A172 (cell line): ENCODE measurements around the gene CCDC184. TPM values are rescaled to one million over a fixed set of nuclear protein-coding genes. Genes with fewer than 3 reads are reported as not detected.
"Not testable (repeated sequence)": the region's sequence is repeated elsewhere in the genome, so short reads cannot be mapped to it uniquely, and the experiment has no call there.

Experiments used
- DNase-seq: peaks from one replicate; pipeline ENCODE4 v3.0.0-alpha.2; 2015; ENCODE audit warnings: low spot score
- total RNA-seq: library from RNA; depleted of rRNA; stranded (reverse); fragments of >200 nt; shearing (Covaris generic); gene quantifications from 2 replicates; pipeline ENCODE4 v1.2.3, GENCODE V29; 2014; rRNA removed

Gene CCDC184
- total RNA-seq, 1 experiment from 2014 or later = not detected

GRCh38 chr12:48203192-48203591, 19.7 kb downstream of the CCDC184 start, which contains the start of gene OR10AD1:
OR10AD1 (minus strand) TSS chr12:48203292; CDS start chr12:48203292, 0 bp downstream.
- no peak for DNase-seq

DNA sequence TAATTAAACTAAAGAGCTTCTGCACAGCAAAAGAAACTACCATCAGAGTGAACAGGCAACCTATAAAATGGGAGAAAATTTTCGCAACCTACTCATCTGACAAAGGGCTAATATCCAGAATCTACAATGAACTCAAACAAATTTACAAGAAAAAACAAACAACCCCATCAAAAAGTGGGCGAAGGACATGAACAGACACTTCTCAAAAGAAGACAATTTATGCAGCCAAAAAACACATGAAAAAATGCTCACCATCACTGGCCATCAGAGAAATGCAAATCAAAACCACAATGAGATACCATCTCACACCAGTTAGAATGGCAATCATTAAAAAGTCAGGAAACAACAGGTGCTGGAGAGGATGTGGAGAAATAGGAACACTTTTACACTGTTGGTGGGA, 26.1 kb downstream of the CCDC184 start:
- not testable (repeated sequence) for DNase-seq

- no peak for DNase-seq
Observed at GRCh38 chr12:48216785-48217184, 33.3 kb downstream of the CCDC184 start.

- DNase-seq = no peak
Observed at GRCh38 chr12:48219631-48220030, 36.2 kb downstream of the CCDC184 start.

DNA sequence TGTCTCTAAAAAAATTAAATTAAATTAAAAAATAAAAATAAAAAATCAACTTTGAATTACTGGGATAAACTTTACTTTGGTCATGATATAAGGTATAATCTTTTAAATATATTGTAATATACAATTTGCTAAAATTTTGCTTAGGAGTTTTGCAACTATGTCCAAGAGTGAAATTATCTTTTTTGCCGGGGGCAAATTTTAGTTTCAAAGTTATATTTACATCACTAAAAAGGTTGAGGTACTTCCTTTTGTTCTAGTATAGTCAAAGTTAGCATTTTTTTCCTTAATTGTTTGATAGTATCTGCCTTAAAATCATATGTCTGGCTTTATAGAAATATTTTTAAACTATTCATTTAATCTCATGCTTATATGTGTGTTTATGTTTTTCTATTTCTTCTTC, 37.3 kb downstream of the CCDC184 start:
- no peak for DNase-seq

GRCh38 chr12:48221645-48222044, 38.2 kb downstream of the CCDC184 start:
- no peak for DNase-seq

- not testable (repeated sequence) for DNase-seq
Observed at GRCh38 chr12:48224533-48224932, 41.1 kb downstream of the CCDC184 start.

DNA sequence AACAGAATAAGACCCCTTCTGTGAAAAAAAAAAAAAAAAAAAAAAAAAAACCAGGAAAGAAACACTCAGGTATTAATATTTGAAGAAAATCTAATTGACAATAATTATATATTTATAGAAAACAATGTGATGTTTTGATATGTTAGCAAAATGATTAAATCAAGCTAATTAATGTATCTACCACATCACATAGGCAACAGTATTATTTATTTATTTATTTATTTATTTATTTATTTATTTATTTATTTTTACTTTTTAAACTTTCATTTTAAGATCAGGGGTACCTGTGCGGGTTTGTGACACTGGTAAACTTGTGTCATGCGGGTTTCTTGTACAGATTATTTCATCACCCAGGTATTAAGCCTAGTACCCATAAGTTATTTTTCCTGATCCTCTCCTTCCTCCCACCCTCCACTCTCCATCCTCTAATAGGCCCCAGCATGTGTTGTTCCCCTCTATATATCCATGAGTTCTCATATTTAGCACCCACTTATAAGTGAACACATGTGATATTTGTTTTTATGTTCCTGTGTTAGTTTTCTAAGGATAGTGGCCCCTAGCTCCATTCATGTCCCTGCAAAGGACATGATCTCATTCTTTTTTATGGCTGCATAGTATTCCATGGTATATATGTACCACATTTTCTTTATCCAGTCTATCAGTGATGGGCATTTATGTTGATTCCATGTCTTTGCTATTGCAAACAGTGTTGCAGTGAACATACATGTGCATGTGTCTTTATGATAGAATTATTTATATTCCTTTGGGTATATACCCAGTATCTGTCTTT, 47.9 kb downstream of the CCDC184 start:
- not testable (repeated sequence) for DNase-seq

Other genes with a start within 250 kb of the CCDC184 start
- gene TMEM106C, start 220.0 kb upstream of the CCDC184 start, total RNA-seq = 211 and 295 TPM in 2 replicates
- not detected in 2 replicates for gene COL2A1, start 179.2 kb upstream of the CCDC184 start, total RNA-seq
- 27.3 and 32.7 TPM in 2 replicates for gene SENP1, start 77.6 kb upstream of the CCDC184 start, total RNA-seq
- 71.9 and 73.6 TPM in 2 replicates for gene PFKM, start 64.3 kb upstream of the CCDC184 start, total RNA-seq
- gene ASB8, start 26.1 kb upstream of the CCDC184 start, total RNA-seq = 15.4 and 17.2 TPM in 2 replicates
- not detected in 2 replicates for gene OR10AD1, start 19.6 kb downstream of the CCDC184 start, total RNA-seq
- 8.4 and 15.1 TPM in 2 replicates for gene ZNF641, start 167.3 kb downstream of the CCDC184 start, total RNA-seq